BE2C (cell line): ENCODE data around the gene ALCAM.

Source experiments
- DNase-seq: peaks from one replicate; pipeline ENCODE4 v3.0.0-alpha.2; 2020
- H3K27me3 ChIP-seq: fragments of 250-450 bp; sonication (Bioruptor Pico); 2 replicates; pipeline ENCODE4 v1.5.1; 2020; ENCODE audit warnings: mild to moderate bottlenecking
- H3K36me3 ChIP-seq: fragments of 250-450 bp; sonication (Bioruptor Pico); 2 replicates; pipeline ENCODE4 v1.5.1; 2020; ENCODE audit warnings: mild to moderate bottlenecking
- H3K4me1 ChIP-seq: fragments of 250-450 bp; sonication (Bioruptor Pico); 2 replicates; pipeline ENCODE4 v1.5.1; 2020
- H3K4me3 ChIP-seq: 2 replicates; pipeline ENCODE4 v1.5.1; 2011; ENCODE audit warnings: low read depth, low read length
- H3K9me3 ChIP-seq: fragments of 250-450 bp; sonication (Bioruptor Pico); 2 replicates; pipeline ENCODE4 v1.5.1; 2020
- TF ChIP-seq, protein P1 (sequence below): IDR thresholded peaks from 2 replicates; pipeline ENCODE4 v1.5.1; 2012; ENCODE audit warnings: mild to moderate bottlenecking, low read depth, low read length

The ALCAM gene

GRCh38 chr3:105571005-105571404 lies 204.3 kb downstream of the ALCAM start:
- Histone ChIP-seq H3K27me3 (no peaks in the 10 kb centered on the region), H3K4me3 (no peak overlapping the region), H3K9me3 (no peaks in the 10 kb centered on the region), H3K4me1 (no peaks in the 10 kb centered on the region; the same call in 1 of the 2 replicates), H3K36me3 (peaks cover 33% of the 10 kb centered on the region)
- DNase-seq = no peak
- TF ChIP-seq, protein P1, sequence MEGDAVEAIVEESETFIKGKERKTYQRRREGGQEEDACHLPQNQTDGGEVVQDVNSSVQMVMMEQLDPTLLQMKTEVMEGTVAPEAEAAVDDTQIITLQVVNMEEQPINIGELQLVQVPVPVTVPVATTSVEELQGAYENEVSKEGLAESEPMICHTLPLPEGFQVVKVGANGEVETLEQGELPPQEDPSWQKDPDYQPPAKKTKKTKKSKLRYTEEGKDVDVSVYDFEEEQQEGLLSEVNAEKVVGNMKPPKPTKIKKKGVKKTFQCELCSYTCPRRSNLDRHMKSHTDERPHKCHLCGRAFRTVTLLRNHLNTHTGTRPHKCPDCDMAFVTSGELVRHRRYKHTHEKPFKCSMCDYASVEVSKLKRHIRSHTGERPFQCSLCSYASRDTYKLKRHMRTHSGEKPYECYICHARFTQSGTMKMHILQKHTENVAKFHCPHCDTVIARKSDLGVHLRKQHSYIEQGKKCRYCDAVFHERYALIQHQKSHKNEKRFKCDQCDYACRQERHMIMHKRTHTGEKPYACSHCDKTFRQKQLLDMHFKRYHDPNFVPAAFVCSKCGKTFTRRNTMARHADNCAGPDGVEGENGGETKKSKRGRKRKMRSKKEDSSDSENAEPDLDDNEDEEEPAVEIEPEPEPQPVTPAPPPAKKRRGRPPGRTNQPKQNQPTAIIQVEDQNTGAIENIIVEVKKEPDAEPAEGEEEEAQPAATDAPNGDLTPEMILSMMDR = no peak

DNA sequence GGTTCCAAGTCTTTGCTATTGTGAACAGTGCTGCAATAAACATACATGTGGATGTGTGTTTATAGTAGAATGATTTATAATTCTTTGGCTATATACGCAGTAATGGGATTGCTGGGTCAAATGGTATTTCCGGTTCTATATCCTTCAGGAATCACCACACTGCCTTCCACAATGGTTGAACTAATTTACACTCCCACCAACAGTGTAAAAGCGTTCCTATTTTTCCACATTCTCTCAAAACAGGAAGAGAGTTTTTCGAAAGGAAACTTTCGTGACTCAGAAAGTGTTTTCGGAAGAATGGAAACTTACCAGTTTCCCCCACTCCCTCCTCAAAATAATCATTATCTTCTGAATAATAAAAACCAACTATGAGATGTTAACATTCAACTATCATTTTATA lies 205.8 kb downstream of the ALCAM start:
- H3K4me3 ChIP-seq = no peak overlapping the region
- H3K36me3 ChIP-seq = peaks cover 33% of the 10 kb centered on the region
- DNase-seq = no peak
- no peaks in the 10 kb centered on the region; the same call in 1 of the 2 replicates for H3K4me1 ChIP-seq
- no peaks in the 10 kb centered on the region for H3K9me3 ChIP-seq
- no peaks in the 10 kb centered on the region for H3K27me3 ChIP-seq
- TF ChIP-seq, protein P1 = no peak

DNA sequence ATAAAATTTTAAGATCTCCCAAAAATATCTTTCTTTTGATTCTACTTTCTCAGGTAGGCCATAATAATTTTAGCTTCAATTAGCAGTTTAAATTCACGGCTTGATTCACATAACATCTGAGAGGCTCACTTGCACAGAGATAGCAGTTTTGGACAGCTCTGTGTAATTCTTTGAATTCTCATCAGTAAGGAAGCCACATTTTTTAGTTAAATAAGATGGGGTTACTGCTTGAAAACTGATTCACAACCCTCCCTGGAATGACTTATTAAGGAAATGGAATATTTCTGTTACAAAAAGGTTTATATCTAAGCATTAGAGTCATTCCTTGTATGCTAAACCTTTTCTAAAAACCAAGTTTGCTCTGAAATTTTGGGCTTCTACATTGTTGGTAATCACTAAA lies 212.7 kb downstream of the ALCAM start:
- Histone ChIP-seq H3K27me3 (no peaks in the 10 kb centered on the region), H3K36me3 (peaks cover 7% of the 10 kb centered on the region), H3K4me3 (no peak overlapping the region), H3K4me1 (no peaks in the 10 kb centered on the region; the same call in 1 of the 2 replicates), H3K9me3 (no peaks in the 10 kb centered on the region)
- TF ChIP-seq, protein P1 = no peak
- no peak for DNase-seq

GRCh38 chr3:105580296-105580965 lies 213.7 kb downstream of the ALCAM start:
- no peaks in the 10 kb centered on the region; the same call in 1 of the 2 replicates for H3K4me1 ChIP-seq
- TF ChIP-seq, protein P1 = no peak
- H3K27me3 ChIP-seq = no peaks in the 10 kb centered on the region
- H3K4me3 ChIP-seq = no peak overlapping the region
- no peak for DNase-seq
- H3K9me3 ChIP-seq = no peaks in the 10 kb centered on the region
- H3K36me3 ChIP-seq = peaks cover 5% of the 10 kb centered on the region

DNA sequence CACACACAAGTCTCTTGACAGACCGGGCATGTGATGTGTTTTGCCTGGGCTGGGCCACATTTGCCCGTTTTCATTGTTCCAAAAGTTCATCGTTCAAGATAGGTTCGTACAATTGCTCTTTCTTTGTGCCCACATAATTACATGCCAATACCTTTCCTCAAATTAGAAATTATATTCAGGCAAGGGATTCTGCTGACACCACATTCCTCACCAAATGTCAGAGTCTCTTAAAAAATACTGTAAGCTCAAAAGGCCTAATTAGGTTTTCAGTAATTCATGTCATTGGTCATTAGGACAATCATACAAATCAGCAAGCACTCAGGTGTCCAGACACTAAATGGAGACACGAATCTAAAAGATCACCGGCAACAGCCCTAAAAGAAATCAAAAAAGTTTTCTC lies 215.3 kb downstream of the ALCAM start:
- H3K9me3 ChIP-seq = no peaks in the 10 kb centered on the region

More for the DNA sequence above, 215.3 kb downstream of the ALCAM start:
- Histone ChIP-seq H3K36me3 (no peaks in the 10 kb centered on the region; the same call in 1 of the 2 replicates), H3K4me1 (no peaks in the 10 kb centered on the region; the same call in 1 of the 2 replicates), H3K4me3 (no peak overlapping the region), H3K27me3 (no peaks in the 10 kb centered on the region)
- DNase-seq = no peak
- TF ChIP-seq, protein P1 = no peak
